Lung (tissue), 12 donors: Measurements from ENCODE around the gene ITPR1. TPM values are rescaled to one million over a fixed set of nuclear protein-coding genes. Genes with fewer than 3 reads are reported as not detected.

Experiments
- ATAC-seq: fragments of 200-7000 bp; cut with Tn5 transposase; one replicate; pipeline ENCODE4 v1.9.1; 2020; ENCODE audit warnings: moderate number of reproducible peaks; ENCODE audit not compliant: insufficient read depth, low FRiP score
- DNase-seq, 3 donors: peaks; one replicate each; pipeline ENCODE4 v3.0.0-alpha.2; 2013 to 2017
- H3K27ac ChIP-seq, 2 donors: one replicate each; pipeline ENCODE4 v1.5.1; 2013; ENCODE audit warnings: mild to moderate bottlenecking in 2 of 2, moderate library complexity in 2 of 2, control low read depth in 1 of 2, inconsistent platforms in 1 of 2, low read depth in 1 of 2, low read length in 1 of 2
- H3K27me3 ChIP-seq, 3 donors: one replicate each; pipeline ENCODE4 v1.5.1; 2013; ENCODE audit warnings: low read length in 2 of 3; ENCODE audit not compliant: control insufficient read depth in 3 of 3, insufficient read depth in 3 of 3
- H3K36me3 ChIP-seq, 4 donors: one replicate each; pipeline ENCODE4 v1.5.1; 2013; ENCODE audit warnings: low read length in 4 of 4, mild to moderate bottlenecking in 1 of 4, moderate library complexity in 1 of 4; ENCODE audit not compliant: control insufficient read depth in 4 of 4, insufficient read depth in 4 of 4
- H3K4me1 ChIP-seq, 5 donors: one replicate each; pipeline ENCODE4 v1.5.1; 2013; ENCODE audit warnings: low read length in 5 of 5, mild to moderate bottlenecking in 2 of 5, moderate library complexity in 1 of 5; ENCODE audit not compliant: control insufficient read depth in 5 of 5, insufficient read depth in 5 of 5
- H3K4me3 ChIP-seq: one replicate; pipeline ENCODE4 v1.5.1; 2013; ENCODE audit warnings: mild to moderate bottlenecking, control low read depth, moderate library complexity
- H3K9ac ChIP-seq, 2 donors: one replicate each; pipeline ENCODE4 v1.5.1; 2013; ENCODE audit warnings: low read length in 2 of 2, control low read depth in 1 of 2; ENCODE audit not compliant: insufficient read depth in 1 of 2
- H3K9me3 ChIP-seq, 4 donors: one replicate each; pipeline ENCODE4 v1.5.1; 2013; ENCODE audit warnings: low read length in 3 of 4, mild to moderate bottlenecking in 1 of 4, moderate library complexity in 1 of 4; ENCODE audit not compliant: control insufficient read depth in 4 of 4, insufficient read depth in 3 of 4
- WGBS, 2 donors: extraction: QIAGEN DNeasy Blood & Tissue Kit; methylation state at CpG; one replicate each; pipeline ENCODE4 v1.1.7; 2013; 5-methylcytosine and 5-hydroxymethylcytosine counted together
- polyA plus RNA-seq, 2 donors: library from polyadenylated mRNA; stranded (reverse); fragments of 200-250 nt; gene quantifications; one replicate each; pipeline ENCODE4 v1.2.1, GENCODE V29; 2013
- total RNA-seq, 2 donors: library from RNA; depleted of rRNA in 1 of 2; stranded (reverse); fragments of >200 nt in 1 of 2; gene quantifications; one replicate each; pipeline ENCODE4 v1.2.1, GENCODE V29; 2014 to 2021
- TF ChIP-seq, protein P1 (sequence below): IDR thresholded peaks from 2 replicates; pipeline ENCODE4 v1.5.1; 2012; ENCODE audit warnings: mild to moderate bottlenecking; ENCODE audit errors: control extremely low read depth, extremely low read depth
- donor health status: control.
- donor health status: control.
- donor health status: Bipolar disorder and iron deficiency.
- donor health status: healthy.
- donor health status: DM: yes; HTN: yes; CAD: no.

Gene ITPR1
- total and polyA plus RNA-seq, 4 donors = 12.4 to 152 (median 44.1) TPM

- no peak overlapping the region for H3K9ac ChIP-seq
- peak overlapping the region in 1 of 2 donors; percentile 36 for H3K27ac ChIP-seq
- H3K36me3 ChIP-seq = peaks cover 3 to 32% (median 13%) of the 10 kb centered on the region in 4 donors
- H3K9me3 ChIP-seq = peaks cover 0 to 3% (median 0%) of the 10 kb centered on the region in 4 donors
- no peak for ATAC-seq
- H3K27me3 ChIP-seq = no peaks in the 10 kb centered on the region
- no peak for DNase-seq
- WGBS, 2 donors = 96 to 97% methylated on average over 4 of the region's 4 CpGs
- TF ChIP-seq, protein P1, sequence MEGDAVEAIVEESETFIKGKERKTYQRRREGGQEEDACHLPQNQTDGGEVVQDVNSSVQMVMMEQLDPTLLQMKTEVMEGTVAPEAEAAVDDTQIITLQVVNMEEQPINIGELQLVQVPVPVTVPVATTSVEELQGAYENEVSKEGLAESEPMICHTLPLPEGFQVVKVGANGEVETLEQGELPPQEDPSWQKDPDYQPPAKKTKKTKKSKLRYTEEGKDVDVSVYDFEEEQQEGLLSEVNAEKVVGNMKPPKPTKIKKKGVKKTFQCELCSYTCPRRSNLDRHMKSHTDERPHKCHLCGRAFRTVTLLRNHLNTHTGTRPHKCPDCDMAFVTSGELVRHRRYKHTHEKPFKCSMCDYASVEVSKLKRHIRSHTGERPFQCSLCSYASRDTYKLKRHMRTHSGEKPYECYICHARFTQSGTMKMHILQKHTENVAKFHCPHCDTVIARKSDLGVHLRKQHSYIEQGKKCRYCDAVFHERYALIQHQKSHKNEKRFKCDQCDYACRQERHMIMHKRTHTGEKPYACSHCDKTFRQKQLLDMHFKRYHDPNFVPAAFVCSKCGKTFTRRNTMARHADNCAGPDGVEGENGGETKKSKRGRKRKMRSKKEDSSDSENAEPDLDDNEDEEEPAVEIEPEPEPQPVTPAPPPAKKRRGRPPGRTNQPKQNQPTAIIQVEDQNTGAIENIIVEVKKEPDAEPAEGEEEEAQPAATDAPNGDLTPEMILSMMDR = no peak
- H3K4me1 ChIP-seq = peaks cover 0 to 8% (median 0%) of the 10 kb centered on the region in 5 donors
- H3K4me3 ChIP-seq = no peak overlapping the region
Measured at GRCh38 chr3:4707324-4707723, 214.2 kb downstream of the ITPR1 start.

GRCh38 chr3:4708230-4708629 lies 215.1 kb downstream of the ITPR1 start:
- H3K4me1 ChIP-seq = peaks cover 0 to 3% (median 0%) of the 10 kb centered on the region in 5 donors
- TF ChIP-seq, protein P1 = no peak
- no peak for ATAC-seq
- 40 to 47% methylated on average over 7 of the region's 7 CpGs for WGBS, 2 donors
- no peak overlapping the region for H3K27ac ChIP-seq
- peaks cover 0 to 3% (median 0%) of the 10 kb centered on the region in 4 donors for H3K9me3 ChIP-seq
- no peak overlapping the region for H3K4me3 ChIP-seq
- no peak for DNase-seq
- no peaks in the 10 kb centered on the region for H3K27me3 ChIP-seq
- H3K36me3 ChIP-seq = peaks cover 3 to 28% (median 12%) of the 10 kb centered on the region in 4 donors
- H3K9ac ChIP-seq = no peak overlapping the region

DNA sequence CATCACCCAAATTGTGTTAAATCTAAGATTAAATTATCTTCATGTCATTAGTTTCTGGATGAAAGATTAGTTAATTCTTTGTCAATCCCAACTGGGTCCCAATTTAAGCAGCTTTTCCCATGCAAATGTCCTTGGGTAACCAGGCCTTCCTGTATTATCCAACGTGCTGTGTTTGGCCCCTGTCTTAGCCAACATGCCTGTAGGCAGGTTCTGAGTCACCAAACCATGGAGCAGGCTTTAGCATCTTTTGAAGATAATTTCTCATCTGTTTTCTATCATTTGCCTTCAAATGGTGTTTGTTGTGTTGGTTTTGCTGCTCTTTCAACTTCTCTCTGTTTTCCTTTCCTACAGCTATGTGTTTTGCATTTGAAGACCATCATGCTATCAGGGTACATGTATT lies 216.2 kb downstream of the ITPR1 start:
- no peak overlapping the region for H3K27ac ChIP-seq
- TF ChIP-seq, protein P1 = no peak
- peaks cover 0 to 3% (median 0%) of the 10 kb centered on the region in 4 donors for H3K9me3 ChIP-seq
- WGBS, 2 donors = 42 to 45% methylated on average over 1 of the region's 1 CpG
- H3K4me1 ChIP-seq = peaks cover 0 to 2% (median 0%) of the 10 kb centered on the region in 5 donors
- H3K36me3 ChIP-seq = peaks cover 3 to 25% (median 14%) of the 10 kb centered on the region in 4 donors
- no peaks in the 10 kb centered on the region for H3K27me3 ChIP-seq
- no peak for DNase-seq
- H3K4me3 ChIP-seq = no peak overlapping the region
- no peak for ATAC-seq
- H3K9ac ChIP-seq = no peak overlapping the region

DNA sequence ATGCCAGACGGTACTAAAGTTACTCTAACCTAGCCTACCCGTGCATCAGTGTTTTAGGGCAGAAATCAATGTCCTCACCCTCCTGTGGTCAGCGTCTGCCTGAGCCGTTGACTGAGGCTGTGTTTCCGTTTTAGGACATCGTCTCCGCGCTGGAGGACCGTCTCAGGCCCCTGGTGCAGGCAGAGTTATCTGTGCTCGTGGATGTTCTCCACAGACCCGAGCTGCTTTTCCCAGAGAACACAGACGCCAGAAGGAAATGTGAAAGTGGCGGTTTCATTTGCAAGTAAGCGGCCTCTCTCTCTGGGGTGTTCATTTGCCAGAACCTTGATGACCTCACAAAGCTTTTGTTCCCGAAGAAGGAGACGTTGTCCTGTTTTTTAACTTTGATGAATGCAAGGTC lies 217.0 kb downstream of the ITPR1 start:
- Histone ChIP-seq H3K27ac (no peak overlapping the region), H3K9ac (no peak overlapping the region), H3K9me3 (peaks cover 0 to 3% (median 0%) of the 10 kb centered on the region in 4 donors), H3K36me3 (peaks cover 3 to 28% (median 14%) of the 10 kb centered on the region in 4 donors), H3K4me1 (peaks cover 0 to under 1% (median 0%) of the 10 kb centered on the region in 5 donors), H3K4me3 (no peak overlapping the region), H3K27me3 (no peaks in the 10 kb centered on the region)
- no peak for ATAC-seq
- TF ChIP-seq, protein P1 = no peak
- DNase-seq = no peak
- 90% methylated on average over 16 of the region's 16 CpGs for WGBS, 2 donors
